Measurements from ENCODE around the gene RYR3.

The RYR3 gene

DNA sequence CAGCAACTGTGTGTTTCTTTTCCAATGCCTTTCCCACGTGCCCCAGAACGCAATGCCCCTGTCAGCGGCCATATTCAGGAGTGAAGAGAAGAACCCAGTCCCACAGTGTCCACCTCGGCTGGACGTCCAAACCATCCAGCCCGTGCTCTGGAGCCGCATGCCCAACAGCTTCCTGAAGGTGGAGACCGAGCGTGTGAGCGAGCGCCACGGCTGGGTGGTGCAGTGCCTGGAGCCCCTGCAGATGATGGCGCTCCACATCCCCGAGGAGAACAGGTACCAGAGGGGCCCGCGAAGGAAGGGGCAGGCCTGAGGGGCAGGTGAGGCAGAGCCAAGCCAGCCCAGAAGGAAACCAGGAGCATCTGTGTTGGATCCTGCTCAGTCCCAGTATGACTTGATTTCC is 349.4 kb downstream of the RYR3 start:
- H4K20me1 ChIP-seq (ENCODE audit: insufficient read depth, low read length, poor library complexity, severe bottlenecking) = no peaks in the 10 kb centered on the region
- no peak overlapping the region for H3K4me3 ChIP-seq (ENCODE audit: low read length, poor library complexity, severe bottlenecking)

DNA sequence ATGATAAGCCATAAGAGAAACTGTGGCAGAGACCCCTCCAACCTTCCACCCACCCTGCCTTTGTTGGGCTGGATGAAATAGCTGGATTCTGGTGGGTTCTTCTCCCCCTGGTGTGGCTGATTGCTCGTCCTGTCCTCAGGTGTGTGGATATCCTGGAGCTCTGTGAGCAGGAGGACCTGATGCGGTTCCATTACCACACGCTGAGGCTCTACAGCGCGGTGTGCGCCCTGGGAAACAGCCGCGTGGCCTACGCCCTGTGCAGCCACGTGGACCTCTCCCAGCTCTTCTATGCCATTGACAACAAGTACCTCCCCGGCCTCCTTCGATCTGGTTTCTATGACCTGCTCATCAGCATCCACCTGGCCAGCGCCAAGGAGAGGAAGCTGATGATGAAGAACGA is 351.2 kb downstream of the RYR3 start:
- no peaks in the 10 kb centered on the region for H3K27me3 ChIP-seq (ENCODE audit: insufficient read depth, low read length, poor library complexity, severe bottlenecking)
- no peaks in the 10 kb centered on the region for H3K9me3 ChIP-seq (ENCODE audit: insufficient read depth, low read depth, low read length)
- TF ChIP-seq, protein P1, sequence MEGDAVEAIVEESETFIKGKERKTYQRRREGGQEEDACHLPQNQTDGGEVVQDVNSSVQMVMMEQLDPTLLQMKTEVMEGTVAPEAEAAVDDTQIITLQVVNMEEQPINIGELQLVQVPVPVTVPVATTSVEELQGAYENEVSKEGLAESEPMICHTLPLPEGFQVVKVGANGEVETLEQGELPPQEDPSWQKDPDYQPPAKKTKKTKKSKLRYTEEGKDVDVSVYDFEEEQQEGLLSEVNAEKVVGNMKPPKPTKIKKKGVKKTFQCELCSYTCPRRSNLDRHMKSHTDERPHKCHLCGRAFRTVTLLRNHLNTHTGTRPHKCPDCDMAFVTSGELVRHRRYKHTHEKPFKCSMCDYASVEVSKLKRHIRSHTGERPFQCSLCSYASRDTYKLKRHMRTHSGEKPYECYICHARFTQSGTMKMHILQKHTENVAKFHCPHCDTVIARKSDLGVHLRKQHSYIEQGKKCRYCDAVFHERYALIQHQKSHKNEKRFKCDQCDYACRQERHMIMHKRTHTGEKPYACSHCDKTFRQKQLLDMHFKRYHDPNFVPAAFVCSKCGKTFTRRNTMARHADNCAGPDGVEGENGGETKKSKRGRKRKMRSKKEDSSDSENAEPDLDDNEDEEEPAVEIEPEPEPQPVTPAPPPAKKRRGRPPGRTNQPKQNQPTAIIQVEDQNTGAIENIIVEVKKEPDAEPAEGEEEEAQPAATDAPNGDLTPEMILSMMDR (conservative IDR thresholded peaks at IDR 0.05; ENCODE audit: low read length) = no peak
- TF ChIP-seq EZH2phosphoT487 (IDR thresholded peaks at IDR 0.05; ENCODE audit: borderline replicate concordance) = no peak
- H3K36me3 ChIP-seq (ENCODE audit: insufficient read depth, low read length) = no peaks in the 10 kb centered on the region
- no peak overlapping the region for H3K4me3 ChIP-seq (ENCODE audit: low read length, poor library complexity, severe bottlenecking)
- H3K79me2 ChIP-seq (ENCODE audit: insufficient read depth, low read length) = no peaks in the 10 kb centered on the region
- H3K9ac ChIP-seq (ENCODE audit: low read depth, low read length, poor library complexity, severe bottlenecking) = no peak overlapping the region
- H2AFZ ChIP-seq (ENCODE audit: low read length) = no peak overlapping the region
- H3F3A ChIP-seq (ENCODE audit: low read depth) = no peaks in the 10 kb centered on the region
- H3K4me1 ChIP-seq (ENCODE audit: insufficient read depth, low read length, poor library complexity, severe bottlenecking) = no peaks in the 10 kb centered on the region
- no peaks in the 10 kb centered on the region for H4K20me1 ChIP-seq (ENCODE audit: insufficient read depth, low read length, poor library complexity, severe bottlenecking)
- H3K4me2 ChIP-seq (ENCODE audit: low read depth, low read length, poor library complexity, severe bottlenecking) = no peak overlapping the region
- no peaks in the 10 kb centered on the region for H3K9me2 ChIP-seq (replicated peaks; ENCODE audit: low read depth, low read length)

More for the DNA sequence above, 349.4 kb downstream of the RYR3 start:
- H3K9ac ChIP-seq (ENCODE audit: low read depth, low read length, poor library complexity, severe bottlenecking) = no peak overlapping the region
- no peak overlapping the region for H2AFZ ChIP-seq (ENCODE audit: low read length)
- no peaks in the 10 kb centered on the region for H3K27me3 ChIP-seq (ENCODE audit: insufficient read depth, low read length, poor library complexity, severe bottlenecking)
- H3K9me2 ChIP-seq (replicated peaks; ENCODE audit: low read depth, low read length) = no peaks in the 10 kb centered on the region
- no peaks in the 10 kb centered on the region for H3K36me3 ChIP-seq (ENCODE audit: insufficient read depth, low read length)
- H3K4me1 ChIP-seq (ENCODE audit: insufficient read depth, low read length, poor library complexity, severe bottlenecking) = no peaks in the 10 kb centered on the region
- TF ChIP-seq EZH2phosphoT487 (IDR thresholded peaks at IDR 0.05; ENCODE audit: borderline replicate concordance) = no peak
- TF ChIP-seq, protein P1 (conservative IDR thresholded peaks at IDR 0.05; ENCODE audit: low read length) = no peak
- H3K79me2 ChIP-seq (ENCODE audit: insufficient read depth, low read length) = no peaks in the 10 kb centered on the region
- no peak overlapping the region for H3K4me2 ChIP-seq (ENCODE audit: low read depth, low read length, poor library complexity, severe bottlenecking)
- H3K9me3 ChIP-seq (ENCODE audit: insufficient read depth, low read depth, low read length) = no peaks in the 10 kb centered on the region
- no peaks in the 10 kb centered on the region for H3F3A ChIP-seq (ENCODE audit: low read depth)

- H3K4me1 ChIP-seq (ENCODE audit: insufficient read depth, low read length, poor library complexity, severe bottlenecking) = no peaks in the 10 kb centered on the region
- no peak overlapping the region for H3K4me3 ChIP-seq (ENCODE audit: low read length, poor library complexity, severe bottlenecking)
- no peaks in the 10 kb centered on the region for H3K9me2 ChIP-seq (replicated peaks; ENCODE audit: low read depth, low read length)
- H3F3A ChIP-seq (ENCODE audit: low read depth) = no peaks in the 10 kb centered on the region
- H3K79me2 ChIP-seq (ENCODE audit: insufficient read depth, low read length) = no peaks in the 10 kb centered on the region
- no peaks in the 10 kb centered on the region for H3K27me3 ChIP-seq (ENCODE audit: insufficient read depth, low read length, poor library complexity, severe bottlenecking)
- H3K36me3 ChIP-seq (ENCODE audit: insufficient read depth, low read length) = no peaks in the 10 kb centered on the region
- no peak overlapping the region for H3K9ac ChIP-seq (ENCODE audit: low read depth, low read length, poor library complexity, severe bottlenecking)
- H3K9me3 ChIP-seq (ENCODE audit: insufficient read depth, low read depth, low read length) = no peaks in the 10 kb centered on the region
- TF ChIP-seq, protein P1 (conservative IDR thresholded peaks at IDR 0.05; ENCODE audit: low read length) = no peak
- TF ChIP-seq EZH2phosphoT487 (IDR thresholded peaks at IDR 0.05; ENCODE audit: borderline replicate concordance) = no peak
- no peak overlapping the region for H2AFZ ChIP-seq (ENCODE audit: low read length)
- H4K20me1 ChIP-seq (ENCODE audit: insufficient read depth, low read length, poor library complexity, severe bottlenecking) = no peaks in the 10 kb centered on the region
- H3K4me2 ChIP-seq (ENCODE audit: low read depth, low read length, poor library complexity, severe bottlenecking) = no peak overlapping the region
Observed at GRCh38 chr15:33664947-33665346, 354.2 kb downstream of the RYR3 start.
